A673 (cell line): ENCODE measurements around the gene ADAM19. TPM values are rescaled to one million over a fixed set of nuclear protein-coding genes. Genes with fewer than 3 reads are reported as not detected.

ENCODE experiments used
- BruUV-seq: library from RNA; stranded (reverse); fragments of 400-500 nt; replicated peaks from 2 replicates; lab custom pipeline; 2021; lab: Mats Ljungman, UMichigan
- CTCF ChIA-PET: fragments of 300-600 bp; sonication (Branson Sonifier 250); formaldehyde crosslinking; loops from one replicate; lab custom pipeline; 2022; ENCODE audit warnings: antibody characterized with exemption; lab: Charles Lee
- POLR2A ChIA-PET: fragments of 300-600 bp; sonication (Branson Sonifier 250); formaldehyde crosslinking; loops from one replicate; lab custom pipeline; 2022; ENCODE audit warnings: antibody characterized with exemption; ENCODE audit not compliant: low non-redundant PET; lab: Charles Lee
- DNase-seq: peaks from one replicate; pipeline ENCODE4 v3.0.0-alpha.2; 2015; ENCODE audit warnings: low spot score
- H3K27ac ChIP-seq: fragments of 200-600 bp; sonication (generic); 2 replicates; pipeline ENCODE4 v1.5.1; 2016; ENCODE audit warnings: mixed run types, low read depth, mild to moderate bottlenecking, mixed read lengths, antibody characterized with exemption, low read length; ENCODE audit not compliant: poor library complexity, severe bottlenecking
- H3K27me3 ChIP-seq: fragments of 200-600 bp; sonication (generic); replicated peaks from 2 replicates; pipeline ENCODE4 v1.6.1; 2017; ENCODE audit warnings: mixed run types, low read depth, mild to moderate bottlenecking, mixed read lengths, antibody characterized with exemption, low read length; ENCODE audit not compliant: insufficient read depth, poor library complexity
- H3K36me3 ChIP-seq: fragments of 200-600 bp; sonication (generic); 2 replicates; pipeline ENCODE4 v1.6.1; 2016; ENCODE audit warnings: mixed run types, mild to moderate bottlenecking, mixed read lengths, antibody characterized with exemption, low read length; ENCODE audit not compliant: insufficient read depth, poor library complexity, severe bottlenecking
- H3K4me1 ChIP-seq: fragments of 200-600 bp; sonication (generic); 2 replicates; pipeline ENCODE4 v1.6.1; 2017; ENCODE audit warnings: mixed run types, mild to moderate bottlenecking, mixed read lengths, antibody characterized with exemption, low read length; ENCODE audit not compliant: insufficient read depth, poor library complexity, severe bottlenecking
- H3K4me3 ChIP-seq: fragments of 200-600 bp; sonication (generic); 2 replicates; pipeline ENCODE4 v1.5.1; 2016; ENCODE audit warnings: low read depth, mixed run types, mild to moderate bottlenecking, mixed read lengths, low read length; ENCODE audit not compliant: poor library complexity, severe bottlenecking
- H3K9me3 ChIP-seq: fragments of 200-600 bp; sonication (generic); 2 replicates; pipeline ENCODE4 v1.6.1; 2016; ENCODE audit warnings: mixed run types, low read depth, mild to moderate bottlenecking, mixed read lengths, antibody characterized with exemption, low read length; ENCODE audit not compliant: poor library complexity, severe bottlenecking
- CTCF ChIP-seq: fragments of 300-800, 200-600 bp; sonication (generic); conservative IDR thresholded peaks from 2 replicates; pipeline ENCODE4 v1.5.1; 2017; ENCODE audit warnings: low read depth, mild to moderate bottlenecking, antibody characterized with exemption, low read length, moderate library complexity, mixed read lengths
- EZH2 ChIP-seq: fragments of 200-600 bp; sonication (generic); IDR thresholded peaks from 2 replicates; pipeline ENCODE4 v1.6.1; 2017; ENCODE audit warnings: borderline replicate concordance, low read depth, mild to moderate bottlenecking, mixed read lengths, antibody characterized with exemption, low read length; ENCODE audit not compliant: poor library complexity, severe bottlenecking
- intact Hi-C: fragments of 100-400 bp; cut with micrococcal nuclease; formaldehyde crosslinking; loops from one replicate; pipeline ENCODE4 v1.10.0; 2022; ENCODE audit not compliant: unreplicated experiment
- total RNA-seq: library from RNA; stranded (reverse); gene quantifications from 2 replicates; pipeline ENCODE4 v1.2.3, GENCODE V29; 2021

Gene ADAM19
- total RNA-seq, 1 experiment from 2014 or later, result 1.7 TPM

- H3K4me3 ChIP-seq, result no peak overlapping the region
Observed at GRCh38 chr5:157528036-157528632, 47.4 kb downstream of the ADAM19 start.

GRCh38 chr5:157524887-157525286, 50.7 kb downstream of the ADAM19 start:
- BruUV-seq, result no TSS peak
- ChIA-PET CTCF (no interaction called here), POLR2A (no interaction called here)

More at GRCh38 chr5:157528036-157528632, 47.4 kb downstream of the ADAM19 start:
- H3K9me3 ChIP-seq, result no peaks in the 10 kb centered on the region
- no peaks in the 10 kb centered on the region for H3K4me1 ChIP-seq
- ChIA-PET POLR2A (no interaction called here), CTCF (no interaction called here)
- DNase-seq, result no peak
- no peaks in the 10 kb centered on the region for H3K27me3 ChIP-seq
- TF ChIP-seq EZH2, result no peak
- no peak for TF ChIP-seq CTCF
- no TSS peak for BruUV-seq
- no peaks in the 10 kb centered on the region for H3K36me3 ChIP-seq
- H3K27ac ChIP-seq, result no peak overlapping the region
- intact Hi-C loops, result no loop called here

GRCh38 chr5:157523976-157524375, 51.6 kb downstream of the ADAM19 start:
- H3K27me3 ChIP-seq, result no peaks in the 10 kb centered on the region
- H3K27ac ChIP-seq, result no peak overlapping the region
- H3K9me3 ChIP-seq, result no peaks in the 10 kb centered on the region
- no peak for DNase-seq
- ChIA-PET CTCF (no interaction called here), POLR2A (interaction anchor here (0.5 kb wide), 1 partner anchor 81 kb away, joined by 4 read pairs; no protein-coding TSS in a partner anchor)
- BruUV-seq, result no TSS peak
- no peak overlapping the region for H3K4me3 ChIP-seq
- H3K36me3 ChIP-seq, result no peaks in the 10 kb centered on the region
- intact Hi-C loops, result no loop called here
- no peak for TF ChIP-seq EZH2
- TF ChIP-seq CTCF, result no peak
- no peaks in the 10 kb centered on the region for H3K4me1 ChIP-seq

More at GRCh38 chr5:157524887-157525286, 50.7 kb downstream of the ADAM19 start:
- no peak for DNase-seq
- Histone ChIP-seq H3K36me3 (no peaks in the 10 kb centered on the region), H3K4me1 (no peaks in the 10 kb centered on the region), H3K9me3 (no peaks in the 10 kb centered on the region), H3K27me3 (no peaks in the 10 kb centered on the region), H3K4me3 (no peak overlapping the region), H3K27ac (no peak overlapping the region)
- TF ChIP-seq EZH2 (no peak), CTCF (no peak)
- intact Hi-C loops, result no loop called here
